Erythroblast (primary cell): Measurements from ENCODE around the gene FBXL13.

Experiments used
- GATA1 ChIP-seq: IDR thresholded peaks from 2 replicates; pipeline ENCODE4 v1.6.1; 2011; ENCODE audit warnings: low read depth, mild to moderate bottlenecking, control low read depth, low read length, moderate library complexity
- POLR2A ChIP-seq: IDR thresholded peaks from 2 replicates; pipeline ENCODE4 v1.6.1; 2011; ENCODE audit warnings: mild to moderate bottlenecking, low read length

- TF ChIP-seq POLR2A (no peak), GATA1 (no peak)
Observed at GRCh38 chr7:102991077-102991539, 83.5 kb downstream of the FBXL13 start.
